ENCODE data around the gene WDR87. TPM values are rescaled to one million over a fixed set of nuclear protein-coding genes. Genes with fewer than 3 reads are reported as not detected.

WDR87 gene
- total and polyA plus RNA-seq, 10 donors = not detected

GRCh38 chr19:37947778-37948177, 41.4 kb upstream of the WDR87 start:
- DNase-seq = no peak
- 88 to 93% (median 90%) methylated on average over 5 of the region's 5 CpGs for WGBS, 5 donors
- H3K27ac ChIP-seq = peak overlapping the region in 1 of 8 donors; percentile 37
- H3K4me3 ChIP-seq = no peak overlapping the region
- peaks cover 0 to 12% (median 0%) of the 10 kb centered on the region in 6 donors for H3K36me3 ChIP-seq
- peaks cover 3 to 27% (median 14%) of the 10 kb centered on the region in 6 donors for H3K4me1 ChIP-seq
- intact Hi-C loops (cut with DNase I; ENCODE audit: low total_unique reads) = no loop called here
- no peaks in the 10 kb centered on the region for H3K27me3 ChIP-seq (replicated peaks in 1 of 7)
- TF ChIP-seq CTCF (IDR thresholded peaks at IDR 0.05 in 8 of 11, conservative IDR thresholded peaks at IDR 0.05 in 3 of 11) (no peak), POLR2A (IDR thresholded peaks at IDR 0.05) (no peak), POLR2AphosphoS5 (IDR thresholded peaks at IDR 0.05) (no peak)
- no peaks in the 10 kb centered on the region for H3K9me3 ChIP-seq

- intact Hi-C loops (cut with DNase I; ENCODE audit: low total_unique reads) = no loop called here
- Histone ChIP-seq H3K27me3 (replicated peaks in 1 of 7) (no peaks in the 10 kb centered on the region), H3K9me3 (no peaks in the 10 kb centered on the region), H3K27ac (no peak overlapping the region), H3K4me1 (peaks cover 3 to 10% (median 6%) of the 10 kb centered on the region in 6 donors), H3K36me3 (peaks cover 0 to 22% (median 0%) of the 10 kb centered on the region in 6 donors), H3K4me3 (no peak overlapping the region)
- WGBS, 5 donors = 95 to 98% (median 97%) methylated on average over 6 of the region's 6 CpGs
- peak; percentile 17 for DNase-seq
- no peak for TF ChIP-seq POLR2AphosphoS5 (IDR thresholded peaks at IDR 0.05)
- no peak for TF ChIP-seq POLR2A (IDR thresholded peaks at IDR 0.05)
- TF ChIP-seq CTCF (IDR thresholded peaks at IDR 0.05 in 8 of 11, conservative IDR thresholded peaks at IDR 0.05 in 3 of 11) = no peak
Observed at GRCh38 chr19:37946132-37946531, 39.7 kb upstream of the WDR87 start.

DNA sequence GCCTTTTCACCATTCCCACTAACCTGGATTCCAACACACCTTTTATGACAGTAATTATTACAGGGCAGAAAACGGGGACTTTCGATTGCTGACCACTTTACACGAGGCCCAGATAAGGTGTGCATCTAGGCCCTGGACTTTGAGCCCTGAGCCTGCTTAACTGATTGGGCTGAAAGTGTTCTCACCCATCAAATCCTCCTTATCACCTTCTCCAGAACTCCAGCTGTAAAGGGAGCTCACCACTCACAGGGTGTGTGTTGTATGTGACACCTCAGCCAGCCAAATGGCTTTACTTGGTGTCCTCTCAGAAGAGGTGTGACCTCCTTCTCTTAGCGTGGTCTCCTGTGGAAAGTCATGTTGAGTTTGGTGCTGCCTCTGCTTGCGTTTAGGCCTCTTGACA, 37.1 kb upstream of the WDR87 start:
- Histone ChIP-seq H3K27me3 (replicated peaks in 1 of 7) (no peaks in the 10 kb centered on the region), H3K27ac (no peak overlapping the region), H3K9me3 (no peaks in the 10 kb centered on the region), H3K4me1 (peaks cover 0 to 5% (median 0%) of the 10 kb centered on the region in 6 donors), H3K36me3 (peaks cover 0 to 34% (median 0%) of the 10 kb centered on the region in 6 donors), H3K4me3 (no peak overlapping the region)
- WGBS, 5 donors = 89 to 91% (median 91%) methylated on average over 5 of the region's 5 CpGs
- DNase-seq = peak; percentile 12
- intact Hi-C loops (cut with DNase I; ENCODE audit: low total_unique reads) = no loop called here
- TF ChIP-seq CTCF (IDR thresholded peaks at IDR 0.05 in 8 of 11, conservative IDR thresholded peaks at IDR 0.05 in 3 of 11) = no peak
- TF ChIP-seq POLR2A (IDR thresholded peaks at IDR 0.05) = no peak
- no peak for TF ChIP-seq POLR2AphosphoS5 (IDR thresholded peaks at IDR 0.05)

DNA sequence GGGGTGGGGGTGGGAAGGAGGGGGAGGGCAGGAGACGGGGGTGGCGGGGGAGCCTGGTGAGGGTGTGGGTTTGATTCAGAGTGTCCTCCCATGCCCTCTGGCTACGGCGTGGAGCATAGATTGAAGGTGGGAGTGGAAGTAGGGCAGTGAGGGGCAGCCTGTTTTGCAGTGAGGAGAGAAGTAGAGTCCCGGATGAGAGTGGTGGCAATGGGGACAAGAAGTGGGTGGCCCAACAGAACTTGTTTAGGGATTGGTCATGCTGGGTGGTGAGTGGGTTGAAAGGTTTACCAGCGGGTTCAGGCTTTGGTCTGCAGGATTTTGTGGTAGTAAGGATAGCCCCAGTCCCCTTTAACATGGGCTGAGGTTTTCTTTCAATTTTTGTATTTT, 36.1 kb upstream of the WDR87 start:
- H3K4me3 ChIP-seq = no peak overlapping the region
- no peaks in the 10 kb centered on the region for H3K27me3 ChIP-seq (replicated peaks in 1 of 7)
- DNase-seq = no peak
- H3K9me3 ChIP-seq = no peaks in the 10 kb centered on the region
- H3K4me1 ChIP-seq = peaks cover 0 to 14% (median 0%) of the 10 kb centered on the region in 6 donors
- H3K27ac ChIP-seq = no peak overlapping the region
- TF ChIP-seq CTCF (IDR thresholded peaks at IDR 0.05 in 8 of 11, conservative IDR thresholded peaks at IDR 0.05 in 3 of 11) (no peak), POLR2A (IDR thresholded peaks at IDR 0.05) (no peak), POLR2AphosphoS5 (IDR thresholded peaks at IDR 0.05) (no peak)
- H3K36me3 ChIP-seq = peaks cover 0 to 34% (median 0%) of the 10 kb centered on the region in 6 donors
- intact Hi-C loops (cut with DNase I; ENCODE audit: low total_unique reads) = no loop called here
- 90 to 96% (median 92%) methylated on average over 6 of the region's 6 CpGs for WGBS, 5 donors

Measured in spleen (tissue), 11 donors.